GM18907 (cell line): ENCODE measurements around the gene METTL1.

ENCODE experiments used
- ATAC-seq: cut with Tn5 transposase; IDR thresholded peaks from one replicate; pipeline ENCODE4 v1.9.1; 2021; ENCODE audit warnings: mild to moderate bottlenecking, moderate library complexity; ENCODE audit not compliant: unreplicated experiment

METTL1 gene

GRCh38 chr12:57738661-57739237, 33.2 kb downstream of the METTL1 start, which contains the start of gene AGAP2:
AGAP2 (minus strand) TSS chr12:57738742; CDS start chr12:57738246, 496 bp downstream.
- ATAC-seq: no peak

- ATAC-seq: no peak
Observed at GRCh38 chr12:57737467-57738460, 34.1 kb downstream of the METTL1 start.

GRCh38 chr12:57736741-57737466, 35.0 kb downstream of the METTL1 start:
- no peak for ATAC-seq

GRCh38 chr12:57735952-57736740, 35.8 kb downstream of the METTL1 start:
- no peak for ATAC-seq

GRCh38 chr12:57735198-57735855, 36.6 kb downstream of the METTL1 start:
- ATAC-seq: no peak

GRCh38 chr12:57734591-57734990, 37.3 kb downstream of the METTL1 start:
- no peak for ATAC-seq

GRCh38 chr12:57733928-57734327, 38.0 kb downstream of the METTL1 start:
- ATAC-seq: no peak

GRCh38 chr12:57732726-57733593, 38.9 kb downstream of the METTL1 start:
- ATAC-seq: no peak

- ATAC-seq: no peak
Observed at GRCh38 chr12:57732270-57732669, 39.6 kb downstream of the METTL1 start.

- ATAC-seq: no peak
Observed at GRCh38 chr12:57731411-57732080, 40.4 kb downstream of the METTL1 start.

GRCh38 chr12:57730336-57731067, 41.4 kb downstream of the METTL1 start:
- ATAC-seq: no peak

GRCh38 chr12:57729321-57729844, 42.5 kb downstream of the METTL1 start:
- no peak for ATAC-seq

GRCh38 chr12:57727758-57728395, 44.0 kb downstream of the METTL1 start:
- no peak for ATAC-seq

GRCh38 chr12:57726884-57727757, 44.8 kb downstream of the METTL1 start:
- ATAC-seq: no peak

- ATAC-seq: no peak
Observed at GRCh38 chr12:57726151-57726883, 45.6 kb downstream of the METTL1 start.

- ATAC-seq: no peak
Observed at GRCh38 chr12:57725851-57726150, 46.1 kb downstream of the METTL1 start.
